GM12878 (cell line): ENCODE results near the gene RAB13. TPM values are rescaled to one million over a fixed set of nuclear protein-coding genes. Genes with fewer than 3 reads are reported as not detected.

Experiments used
- ATAC-seq: fragments of 200-7000 bp; cut with Tn5 transposase; 3 replicates; pipeline ENCODE4 v1.9.1; 2020; ENCODE audit warnings: mild to moderate bottlenecking, moderate library complexity
- BruUV-seq: library from RNA; stranded (reverse); fragments of 400-500 nt; replicated peaks from 2 replicates; lab custom pipeline; 2021; lab: Mats Ljungman, UMichigan
- CTCF ChIA-PET: fragments of 300-600 bp; sonication (Branson Sonifier 250); formaldehyde crosslinking; extraction: SDS; loops from one replicate; lab custom pipeline; 2021; ENCODE audit warnings: inconsistent platforms; lab: Yijun Ruan, JAX
- POLR2A ChIA-PET: fragments of 350-600 bp; formaldehyde crosslinking; extraction: SDS; loops from one replicate; lab custom pipeline; 2021; ENCODE audit warnings: inconsistent platforms; lab: Charles Lee
- RAD21 ChIA-PET: fragments of 300-600 bp; sonication (Branson Sonifier 250); formaldehyde crosslinking; loops from one replicate; lab custom pipeline; 2023; ENCODE audit warnings: antibody characterized with exemption; ENCODE audit not compliant: unreplicated experiment; lab: Charles Lee
- SMC1A ChIA-PET: fragments of 300-600 bp; sonication (Branson Sonifier 250); formaldehyde crosslinking; loops from one replicate; lab custom pipeline; 2023; ENCODE audit not compliant: unreplicated experiment, uncharacterized antibody; lab: Charles Lee
- DNase-seq: peaks from one replicate; pipeline ENCODE4 v3.0.0-alpha.2; 2011; ENCODE audit warnings: low read depth, low spot score
- FAIRE-seq: peaks from 3 replicates; lab custom pipeline; 2011; peaks lifted over from hg19 to GRCh38; lab: Jason Lieb, UNC
- H2AFZ ChIP-seq: 2 replicates; pipeline ENCODE4 v1.6.0; 2011; ENCODE audit warnings: low read depth, low read length, control low read depth; ENCODE audit not compliant: control insufficient read depth
- H3K27ac ChIP-seq: 2 replicates; pipeline ENCODE4 v1.5.1; 2011; ENCODE audit warnings: control low read depth; ENCODE audit not compliant: control insufficient read depth, insufficient read depth
- H3K27me3 ChIP-seq, 2 experiments: replicated peaks in 1 of 2; 2 replicates each; pipeline versions ENCODE4 v1.6.0 to v1.6.1; 2011; ENCODE audit warnings: low read length in 1 of 2; ENCODE audit not compliant: control insufficient read depth in 2 of 2, insufficient read depth in 2 of 2
- H3K36me3 ChIP-seq, 2 experiments: 2 replicates each; pipeline ENCODE4 v1.5.1; 2011; ENCODE audit warnings: low read length in 1 of 2; ENCODE audit not compliant: control insufficient read depth in 2 of 2, insufficient read depth in 2 of 2
- H3K4me1 ChIP-seq: 2 replicates; pipeline ENCODE4 v1.6.1; 2011; ENCODE audit warnings: mild to moderate bottlenecking, low read length, moderate library complexity, mixed read lengths; ENCODE audit not compliant: control insufficient read depth, insufficient read depth
- H3K4me2 ChIP-seq: 2 replicates; pipeline ENCODE4 v1.6.0; 2011; ENCODE audit warnings: control low read depth; ENCODE audit not compliant: control insufficient read depth, insufficient read depth
- H3K4me3 ChIP-seq: fragments of 200-600 bp; sonication (generic); 2 replicates; pipeline ENCODE4 v1.5.1; 2016
- H3K79me2 ChIP-seq: 2 replicates; pipeline ENCODE4 v1.6.0; 2011; ENCODE audit warnings: low read length; ENCODE audit not compliant: control insufficient read depth, insufficient read depth
- H3K9ac ChIP-seq: 2 replicates; pipeline ENCODE4 v1.8.0; 2011; ENCODE audit warnings: low read length, control low read depth, mixed read lengths; ENCODE audit not compliant: control insufficient read depth, insufficient read depth
- H3K9me3 ChIP-seq: replicated peaks from 3 replicates; pipeline ENCODE4 v1.5.1; 2011; ENCODE audit warnings: mild to moderate bottlenecking, low read length; ENCODE audit not compliant: control insufficient read depth, insufficient read depth
- H4K20me1 ChIP-seq: 2 replicates; pipeline ENCODE4 v1.6.0; 2011; ENCODE audit not compliant: control insufficient read depth, insufficient read depth
- ASH2L ChIP-seq: fragments of 300-600, 200-600 bp; sonication (generic); IDR thresholded peaks from 2 replicates; pipeline ENCODE4 v1.6.1; 2017; ENCODE audit warnings: low read depth, mild to moderate bottlenecking, borderline replicate concordance
- ATF7 ChIP-seq: fragments of 450-650 bp; IDR thresholded peaks from 2 replicates; pipeline ENCODE4 v1.6.1; 2016; ENCODE audit warnings: low read depth, mild to moderate bottlenecking
- BHLHE40 ChIP-seq, 2 experiments: fragments of 450-650 bp in 1 of 2; IDR thresholded peaks; 2 replicates each; pipeline ENCODE4 v1.6.1; 2011 to 2017; ENCODE audit warnings: low read depth in 2 of 2, borderline replicate concordance in 1 of 2, improper control_type of control experiment in 1 of 2, low read length in 1 of 2, mild to moderate bottlenecking in 1 of 2
- CHD2 ChIP-seq: IDR thresholded peaks from 2 replicates; pipeline ENCODE4 v1.6.1; 2011; ENCODE audit warnings: low read depth, low read length, improper control_type of control experiment, borderline replicate concordance
- NBN ChIP-seq: fragments of 450-650 bp; IDR thresholded peaks from 2 replicates; pipeline ENCODE4 v1.6.1; 2016
- SMAD5 ChIP-seq: IDR thresholded peaks from 2 replicates; pipeline ENCODE4 v1.6.1; 2016; ENCODE audit warnings: antibody characterized with exemption, low read depth
- SMARCA5 ChIP-seq: fragments of 450-650 bp; IDR thresholded peaks from 2 replicates; pipeline ENCODE4 v1.6.1; 2017; ENCODE audit warnings: mild to moderate bottlenecking
- TCF12 ChIP-seq: IDR thresholded peaks from 2 replicates; pipeline ENCODE4 v1.6.1; 2011; ENCODE audit warnings: low read depth, mild to moderate bottlenecking, low read length
- WGBS: methylation state at CpG from one replicate; pipeline ENCODE4 v1.1.6; 2016; ENCODE audit warnings: low lambda C conversion rate; ENCODE audit not compliant: insufficient replicate concordance, insufficient coverage; ENCODE audit errors: missing lambda C conversion rate; 5-methylcytosine and 5-hydroxymethylcytosine counted together
- in situ Hi-C: fragments of 300-500 bp; cut with MboI; formaldehyde crosslinking; loops from 9 replicates; pipeline ENCODE4 v1.14.3; 2018; ENCODE audit warnings: mixed read lengths
- intact Hi-C: fragments of 100-400 bp; cut with micrococcal nuclease; formaldehyde crosslinking; loops from one replicate; pipeline ENCODE4 v1.14.2; 2022; ENCODE audit not compliant: unreplicated experiment
- polyA plus RNA-seq, 11 experiments: library from polyadenylated mRNA; depleted of rRNA in 4 of 11; unstranded in 6 of 11; stranded (reverse) in 5 of 11; fragments of >200 nt; fragmentation: Nextera tagmentation in 4 of 11; fragmentation: Illumina TruSeq in 1 of 11; extraction: Ambion mirVana in 4 of 11; extraction: Trizol in 1 of 11; gene quantifications; 1 replicate in 1 of 11; 2 replicates in 10 of 11; pipeline versions ENCODE4 v1.2.1 to v1.2.3, GENCODE V29; 2011 to 2016; ENCODE audit warnings: inconsistent platforms in 2 of 11, missing spikeins in 2 of 11, low read depth in 1 of 11
- total RNA-seq, 4 experiments: library from RNA; depleted of rRNA in 3 of 4; stranded (reverse); fragments of >200 nt in 3 of 4; fragmentation: Illumina TruSeq in 1 of 4; extraction: Trizol in 1 of 4; gene quantifications; 2 replicates each; pipeline versions ENCODE4 v1.2.1 to v1.2.3, GENCODE V29; 2013 to 2021
- TF ChIP-seq, protein P1 (sequence below): IDR thresholded peaks from 2 replicates; pipeline ENCODE4 v1.6.1; 2011; ENCODE audit warnings: low read depth, low read length, improper control_type of control experiment, borderline replicate concordance
- TF ChIP-seq, protein P2 (sequence below): IDR thresholded peaks from 2 replicates; pipeline ENCODE4 v1.6.1; 2012; ENCODE audit warnings: low read depth, low read length, improper control_type of control experiment
- TF ChIP-seq, protein P3 (sequence below): IDR thresholded peaks from 2 replicates; pipeline ENCODE4 v1.6.1; 2012; ENCODE audit warnings: low read depth, low read length, improper control_type of control experiment
- TF ChIP-seq, protein P4 (sequence below): fragments of 450-650 bp; IDR thresholded peaks from 2 replicates; pipeline ENCODE4 v1.6.1; 2017; ENCODE audit warnings: borderline replicate concordance
- TF ChIP-seq, protein P5 (sequence below): fragments of 450-650 bp; formaldehyde crosslinking; IDR thresholded peaks from 2 replicates; pipeline ENCODE4 v1.4.0; 2022; ENCODE audit warnings: mild to moderate bottlenecking, moderate library complexity

The RAB13 gene
- total and polyA plus RNA-seq, 10 of the 15 experiments (the other 5 are each of a cell fraction or from before 2014, with no cell fraction given) = 0.75 to 30.7 (median 15.9) TPM

DNA sequence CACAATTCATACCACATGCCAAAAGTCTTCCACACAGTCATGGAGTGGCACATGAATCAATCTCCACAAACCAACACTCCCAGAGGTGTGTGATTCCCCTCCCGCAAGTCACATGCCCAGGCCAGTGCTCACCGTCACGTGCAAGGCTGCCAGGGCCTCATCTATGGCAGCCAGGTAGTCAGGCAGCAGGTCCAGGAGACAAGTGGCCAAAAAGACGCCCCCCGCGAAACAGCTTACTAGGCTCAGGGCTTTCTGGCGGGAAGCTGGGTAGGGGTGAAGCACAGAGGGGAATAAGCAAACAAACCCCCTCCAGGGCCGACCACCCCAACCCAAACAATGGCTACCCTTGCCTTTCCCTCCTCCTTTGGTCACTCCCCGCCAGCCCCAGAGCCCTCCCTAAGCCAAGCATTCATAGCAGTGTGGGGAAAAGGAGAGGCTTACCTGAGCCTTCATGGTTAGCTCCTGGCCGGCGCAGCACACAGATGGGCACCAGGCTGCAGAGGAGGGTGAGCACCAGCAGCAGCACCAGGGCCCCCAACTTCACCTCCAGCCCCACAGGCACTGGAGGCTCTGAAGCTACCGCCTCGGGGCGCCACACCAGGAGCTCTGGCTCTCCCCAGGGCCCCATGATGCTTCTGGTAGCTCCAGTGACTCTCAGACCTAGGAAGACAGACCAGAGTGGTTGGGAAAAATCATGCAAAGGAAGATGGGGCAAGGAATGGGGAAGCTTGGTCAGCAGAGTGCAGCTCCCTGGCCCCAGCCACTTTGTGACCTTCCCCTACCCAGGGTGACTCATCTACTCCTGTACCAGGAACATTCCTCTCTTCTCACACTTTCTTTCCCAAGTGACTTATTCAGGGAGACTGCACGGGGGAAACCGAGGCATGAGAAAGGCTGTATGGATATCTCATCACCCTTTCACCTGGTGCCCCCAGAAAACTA lies 23.8 kb downstream of the RAB13 start:
- ChIA-PET POLR2A (interaction anchor here (0.5 to 10.0 kb wide), 13 partner anchors 8 to 327 kb away, joined by 3 to 132 read pairs (median 7); partner anchors contain the start of genes DENND4B, GATAD2B, INTS3 and JTB), CTCF (interaction anchor here (0.7 to 7.1 kb wide), 12 partner anchors 10 to 309 kb away, joined by 3 to 64 read pairs (median 3); partner anchors contain the start of genes DENND4B, GATAD2B, JTB and RAB13), RAD21 (interaction anchor here (0.7 to 6.4 kb wide), 9 partner anchors 13 to 158 kb away, joined by 3 to 42 read pairs (median 8); partner anchors contain the start of genes DENND4B, GATAD2B, JTB and RAB13), SMC1A (interaction anchor here (1.1 to 7.7 kb wide), 9 partner anchors 10 to 166 kb away, joined by 3 to 82 read pairs (median 5); partner anchors contain the start of genes DENND4B, GATAD2B, JTB and RAB13)
- Histone ChIP-seq H3K27ac (peak overlapping the region; percentile 93), H3K9me3 (no peaks in the 10 kb centered on the region), H3K27me3 (no peaks in the 10 kb centered on the region), H3K79me2 (peaks cover 65% of the 10 kb centered on the region), H2AFZ (peak overlapping the region; percentile 24; the same call in 1 of the 2 replicates), H4K20me1 (no peaks in the 10 kb centered on the region; the same call in 1 of the 2 replicates), H3K4me3 (peak overlapping the region; percentile 88), H3K36me3 (peaks cover 9 to 15% of the 10 kb centered on the region in 2 experiments), H3K9ac (peak overlapping the region; percentile 98), H3K4me2 (peak overlapping the region; percentile 98), H3K4me1 (peaks cover 11% of the 10 kb centered on the region)
- no peak for FAIRE-seq
- in situ Hi-C loops (no loop called here), intact Hi-C loops (no loop called here)
- 11% methylated on average over 16 of the region's 16 CpGs for WGBS
- no peak for DNase-seq
- no TSS peak for BruUV-seq
- ATAC-seq = no peak
- no peak for TF ChIP-seq SMARCA5
- TF ChIP-seq, protein P1, sequence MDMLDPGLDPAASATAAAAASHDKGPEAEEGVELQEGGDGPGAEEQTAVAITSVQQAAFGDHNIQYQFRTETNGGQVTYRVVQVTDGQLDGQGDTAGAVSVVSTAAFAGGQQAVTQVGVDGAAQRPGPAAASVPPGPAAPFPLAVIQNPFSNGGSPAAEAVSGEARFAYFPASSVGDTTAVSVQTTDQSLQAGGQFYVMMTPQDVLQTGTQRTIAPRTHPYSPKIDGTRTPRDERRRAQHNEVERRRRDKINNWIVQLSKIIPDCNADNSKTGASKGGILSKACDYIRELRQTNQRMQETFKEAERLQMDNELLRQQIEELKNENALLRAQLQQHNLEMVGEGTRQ = peak; percentile 78
- TF ChIP-seq, protein P2, sequence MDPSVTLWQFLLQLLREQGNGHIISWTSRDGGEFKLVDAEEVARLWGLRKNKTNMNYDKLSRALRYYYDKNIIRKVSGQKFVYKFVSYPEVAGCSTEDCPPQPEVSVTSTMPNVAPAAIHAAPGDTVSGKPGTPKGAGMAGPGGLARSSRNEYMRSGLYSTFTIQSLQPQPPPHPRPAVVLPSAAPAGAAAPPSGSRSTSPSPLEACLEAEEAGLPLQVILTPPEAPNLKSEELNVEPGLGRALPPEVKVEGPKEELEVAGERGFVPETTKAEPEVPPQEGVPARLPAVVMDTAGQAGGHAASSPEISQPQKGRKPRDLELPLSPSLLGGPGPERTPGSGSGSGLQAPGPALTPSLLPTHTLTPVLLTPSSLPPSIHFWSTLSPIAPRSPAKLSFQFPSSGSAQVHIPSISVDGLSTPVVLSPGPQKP = no peak
- TF ChIP-seq SMAD5 = no peak
- TF ChIP-seq NBN = no peak
- TF ChIP-seq, protein P3, sequence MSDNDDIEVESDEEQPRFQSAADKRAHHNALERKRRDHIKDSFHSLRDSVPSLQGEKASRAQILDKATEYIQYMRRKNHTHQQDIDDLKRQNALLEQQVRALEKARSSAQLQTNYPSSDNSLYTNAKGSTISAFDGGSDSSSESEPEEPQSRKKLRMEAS = no peak
- TF ChIP-seq BHLHE40 (IDR thresholded peaks at IDR 0.05; ENCODE audit: borderline replicate concordance in 1 of 2, low read depth in 2 of 2, low read length in 1 of 2) = peak; percentile 97
- no peak for TF ChIP-seq ASH2L
- no peak for TF ChIP-seq TCF12
- TF ChIP-seq CHD2 = no peak
- TF ChIP-seq, protein P4, sequence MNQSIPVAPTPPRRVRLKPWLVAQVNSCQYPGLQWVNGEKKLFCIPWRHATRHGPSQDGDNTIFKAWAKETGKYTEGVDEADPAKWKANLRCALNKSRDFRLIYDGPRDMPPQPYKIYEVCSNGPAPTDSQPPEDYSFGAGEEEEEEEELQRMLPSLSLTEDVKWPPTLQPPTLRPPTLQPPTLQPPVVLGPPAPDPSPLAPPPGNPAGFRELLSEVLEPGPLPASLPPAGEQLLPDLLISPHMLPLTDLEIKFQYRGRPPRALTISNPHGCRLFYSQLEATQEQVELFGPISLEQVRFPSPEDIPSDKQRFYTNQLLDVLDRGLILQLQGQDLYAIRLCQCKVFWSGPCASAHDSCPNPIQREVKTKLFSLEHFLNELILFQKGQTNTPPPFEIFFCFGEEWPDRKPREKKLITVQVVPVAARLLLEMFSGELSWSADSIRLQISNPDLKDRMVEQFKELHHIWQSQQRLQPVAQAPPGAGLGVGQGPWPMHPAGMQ = no peak
- TF ChIP-seq, protein P5, sequence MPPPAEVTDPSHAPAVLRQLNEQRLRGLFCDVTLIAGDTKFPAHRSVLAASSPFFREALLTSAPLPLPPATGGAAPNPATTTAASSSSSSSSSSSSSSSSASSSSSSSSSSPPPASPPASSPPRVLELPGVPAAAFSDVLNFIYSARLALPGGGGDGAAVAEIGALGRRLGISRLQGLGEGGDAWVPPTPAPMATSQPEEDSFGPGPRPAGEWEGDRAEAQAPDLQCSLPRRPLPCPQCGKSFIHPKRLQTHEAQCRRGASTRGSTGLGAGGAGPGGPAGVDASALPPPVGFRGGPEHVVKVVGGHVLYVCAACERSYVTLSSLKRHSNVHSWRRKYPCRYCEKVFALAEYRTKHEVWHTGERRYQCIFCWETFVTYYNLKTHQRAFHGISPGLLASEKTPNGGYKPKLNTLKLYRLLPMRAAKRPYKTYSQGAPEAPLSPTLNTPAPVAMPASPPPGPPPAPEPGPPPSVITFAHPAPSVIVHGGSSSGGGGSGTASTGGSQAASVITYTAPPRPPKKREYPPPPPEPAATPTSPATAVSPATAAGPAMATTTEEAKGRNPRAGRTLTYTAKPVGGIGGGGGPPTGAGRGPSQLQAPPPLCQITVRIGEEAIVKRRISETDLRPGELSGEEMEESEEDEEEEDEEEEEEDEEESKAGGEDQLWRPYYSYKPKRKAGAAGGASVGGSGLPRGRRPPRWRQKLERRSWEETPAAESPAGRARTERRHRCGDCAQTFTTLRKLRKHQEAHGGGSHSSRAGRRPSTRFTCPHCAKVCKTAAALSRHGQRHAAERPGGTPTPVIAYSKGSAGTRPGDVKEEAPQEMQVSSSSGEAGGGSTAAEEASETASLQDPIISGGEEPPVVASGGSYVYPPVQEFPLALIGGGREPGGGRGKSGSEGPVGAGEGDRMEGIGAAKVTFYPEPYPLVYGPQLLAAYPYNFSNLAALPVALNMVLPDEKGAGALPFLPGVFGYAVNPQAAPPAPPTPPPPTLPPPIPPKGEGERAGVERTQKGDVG (CRISPR knock-in tag) = no peak
- TF ChIP-seq ATF7 = 0 out of 2 replicates have a peak, but pooled peaks have one; percentile 9
